T47D (cell line): ENCODE measurements around the gene GGA1.

Experiments used
- DNase-seq, 2 experiments: peaks; one replicate each; pipeline versions ENCODE4 v3.0.0 to v3.0.0-alpha.2; 2011 to 2012; ENCODE audit warnings: low read depth in 1 of 2, low spot score in 1 of 2
- JUND ChIP-seq: IDR thresholded peaks from 2 replicates; pipeline ENCODE4 v1.6.1; 2012; ENCODE audit warnings: low read depth
- in situ Hi-C: cut with HindIII; loops from 2 replicates; pipeline ENCODE4 v1.10.0; 2016; ENCODE audit warnings: low sequenced_read_pairs, low pct_unique_long_range_greater_than_20kb

GGA1 gene

GRCh38 chr22:37631448-37632173, 23.0 kb downstream of the GGA1 start:
- in situ Hi-C loops: no loop called here
- TF ChIP-seq JUND: no peak
- DNase-seq: no peak

- in situ Hi-C loops: no loop called here
- DNase-seq: no peak
Observed at GRCh38 chr22:37632174-37633088, 23.8 kb downstream of the GGA1 start.

GRCh38 chr22:37633089-37633624, 24.5 kb downstream of the GGA1 start:
- no peak for DNase-seq
- in situ Hi-C loops: no loop called here
- TF ChIP-seq JUND: no peak

More at GRCh38 chr22:37632174-37633088, 23.8 kb downstream of the GGA1 start:
- TF ChIP-seq JUND: no peak

- in situ Hi-C loops: no loop called here
- no peak for TF ChIP-seq JUND
- no peak for DNase-seq
Observed at GRCh38 chr22:37633625-37634416, 25.2 kb downstream of the GGA1 start.

- in situ Hi-C loops: no loop called here
- TF ChIP-seq JUND: no peak
- peak; percentile 43 to 62 for DNase-seq
Observed at GRCh38 chr22:37634417-37634924, 25.8 kb downstream of the GGA1 start.

- DNase-seq: no peak
- TF ChIP-seq JUND: no peak
- in situ Hi-C loops: no loop called here
Observed at GRCh38 chr22:37635157-37635556, 26.5 kb downstream of the GGA1 start.

- DNase-seq: no peak
- in situ Hi-C loops: no loop called here
Observed at GRCh38 chr22:37636186-37636948, 27.7 kb downstream of the GGA1 start.

GRCh38 chr22:37636949-37637273, 28.3 kb downstream of the GGA1 start:
- no peak for DNase-seq
- in situ Hi-C loops: no loop called here

More at GRCh38 chr22:37636186-37636948, 27.7 kb downstream of the GGA1 start:
- no peak for TF ChIP-seq JUND

GRCh38 chr22:37638391-37639069, 29.9 kb downstream of the GGA1 start:
- TF ChIP-seq JUND: no peak
- in situ Hi-C loops: no loop called here
- no peak for DNase-seq

More at GRCh38 chr22:37636949-37637273, 28.3 kb downstream of the GGA1 start:
- no peak for TF ChIP-seq JUND

GRCh38 chr22:37639070-37639760, 30.6 kb downstream of the GGA1 start, which contains the start of gene SH3BP1:
Gene SH3BP1, plus strand, starts transcription at chr22:37639669. Its CDS starts 119 bp downstream, at chr22:37639788.
- in situ Hi-C loops: no loop called here
- no peak for TF ChIP-seq JUND
- DNase-seq: peak; percentile 44 to 65
